Prostate gland (tissue), 2 donors: ENCODE data around the gene SLC12A8. TPM values are rescaled to one million over a fixed set of nuclear protein-coding genes. Genes with fewer than 3 reads are reported as not detected.

Experiments used
- DNase-seq: peaks from one replicate; pipeline ENCODE4 v3.0.0-alpha.2; 2019; ENCODE audit warnings: low spot score
- H3K27ac ChIP-seq, 2 donors: fragments of 200-600 bp; sonication (generic); 2 replicates each; pipeline ENCODE4 v1.5.1; 2017 to 2019
- H3K27me3 ChIP-seq: fragments of 200-600 bp; sonication (generic); replicated peaks from 2 replicates; pipeline ENCODE4 v1.5.1; 2019; ENCODE audit not compliant: insufficient read depth
- H3K36me3 ChIP-seq, 2 donors: fragments of 200-600 bp; sonication (generic); 1 replicate in 1 of 2; 2 replicates in 1 of 2; pipeline versions ENCODE4 v1.5.1 to v1.8.1; 2017 to 2019
- H3K4me1 ChIP-seq: fragments of 200-600 bp; sonication (generic); replicated peaks from 2 replicates; pipeline ENCODE4 v1.5.1; 2019
- H3K4me3 ChIP-seq, 2 donors: fragments of 200-600 bp; sonication (generic); 2 replicates each; pipeline ENCODE4 v1.5.1; 2017 to 2019
- H3K9me3 ChIP-seq: fragments of 200-600 bp; sonication (generic); 2 replicates; pipeline ENCODE4 v1.5.1; 2017
- CTCF ChIP-seq, 4 experiments: fragments of 200-600 bp in 2 of 4; fragments of 450-650 bp in 2 of 4; sonication (generic) in 2 of 4; IDR thresholded peaks; 1 replicate in 3 of 4; 2 replicates in 1 of 4; pipeline ENCODE4 v1.5.1; 2016 to 2019; ENCODE audit warnings: antibody characterized with exemption in 4 of 4, mild to moderate bottlenecking in 2 of 4, moderate library complexity in 2 of 4
- POLR2A ChIP-seq: fragments of 450-650 bp; IDR thresholded peaks from one replicate; pipeline ENCODE4 v1.6.1; 2016; ENCODE audit warnings: antibody characterized with exemption, mild to moderate bottlenecking
- POLR2AphosphoS5 ChIP-seq: sonication (generic); formaldehyde crosslinking; IDR thresholded peaks from one replicate; pipeline ENCODE4 v1.6.1; 2017; ENCODE audit warnings: antibody characterized with exemption
- WGBS: methylation state at CpG from one replicate; pipeline ENCODE4 v1.1.5; 2018; 5-methylcytosine and 5-hydroxymethylcytosine counted together
- intact Hi-C: fragments of 100-400 bp; cut with DNase I; formaldehyde crosslinking; loops from one replicate; pipeline ENCODE4 v1.14.2; 2022
- total RNA-seq, 2 donors: library from RNA; depleted of rRNA; stranded (reverse); fragments of >200 nt; gene quantifications; one replicate each; pipeline ENCODE4 v1.1.0, GENCODE V29; 2016

SLC12A8 gene
- total RNA-seq, 2 donors from 2014 or later, result 6.5 to 16.4 TPM

GRCh38 chr3:125211523-125212090 is 941 bp downstream of the SLC12A8 start:
- no peak for TF ChIP-seq CTCF (IDR thresholded peaks at IDR 0.05)
- no peak for TF ChIP-seq POLR2A
- no peak for TF ChIP-seq POLR2AphosphoS5
- Histone ChIP-seq H3K27ac (no peak overlapping the region), H3K36me3 (no peaks in the 10 kb centered on the region), H3K4me3 (peak overlapping the region; percentile 52 to 53), H3K27me3 (no peaks in the 10 kb centered on the region), H3K4me1 (no peaks in the 10 kb centered on the region), H3K9me3 (no peaks in the 10 kb centered on the region)
- intact Hi-C loops, result no loop called here
- DNase-seq, result no peak
- WGBS, result 62% methylated on average over 11 of the region's 11 CpGs

GRCh38 chr3:125207949-125208568 is 4.5 kb downstream of the SLC12A8 start:
- intact Hi-C loops, result no loop called here
- no peaks in the 10 kb centered on the region for H3K4me1 ChIP-seq
- peak overlapping the region in 1 of 2 donors; percentile 30 for H3K27ac ChIP-seq
- no peak for DNase-seq
- H3K27me3 ChIP-seq, result no peaks in the 10 kb centered on the region
- 75% methylated on average over 1 of the region's 1 CpG for WGBS
- no peak overlapping the region for H3K4me3 ChIP-seq
- no peaks in the 10 kb centered on the region for H3K36me3 ChIP-seq
- no peaks in the 10 kb centered on the region for H3K9me3 ChIP-seq
- no peak for TF ChIP-seq POLR2AphosphoS5
- no peak for TF ChIP-seq CTCF (IDR thresholded peaks at IDR 0.05)
- TF ChIP-seq POLR2A, result no peak

GRCh38 chr3:125207507-125207906 is 5.0 kb downstream of the SLC12A8 start:
- TF ChIP-seq POLR2A (no peak), POLR2AphosphoS5 (peak; percentile 30)
- Histone ChIP-seq H3K9me3 (no peaks in the 10 kb centered on the region), H3K4me1 (no peaks in the 10 kb centered on the region), H3K27ac (peak overlapping the region in 1 of 2 donors; percentile 39), H3K4me3 (no peak overlapping the region), H3K27me3 (no peaks in the 10 kb centered on the region), H3K36me3 (no peaks in the 10 kb centered on the region)
- intact Hi-C loops, result no loop called here
- peak; percentile 33 for DNase-seq
- WGBS, result 56% methylated on average over 7 of the region's 7 CpGs

GRCh38 chr3:125206934-125207333 is 5.6 kb downstream of the SLC12A8 start:
- Histone ChIP-seq H3K27ac (peak overlapping the region in 1 of 2 donors; percentile 39), H3K36me3 (no peaks in the 10 kb centered on the region), H3K4me3 (no peak overlapping the region), H3K4me1 (no peaks in the 10 kb centered on the region), H3K27me3 (no peaks in the 10 kb centered on the region), H3K9me3 (no peaks in the 10 kb centered on the region)
- 74% methylated on average over 6 of the region's 6 CpGs for WGBS
- DNase-seq, result no peak
- intact Hi-C loops, result no loop called here
- no peak for TF ChIP-seq POLR2AphosphoS5
- TF ChIP-seq CTCF (IDR thresholded peaks at IDR 0.05), result no peak
- no peak for TF ChIP-seq POLR2A

GRCh38 chr3:125203731-125204130 is 8.8 kb downstream of the SLC12A8 start:
- Histone ChIP-seq H3K27me3 (no peaks in the 10 kb centered on the region), H3K36me3 (no peaks in the 10 kb centered on the region), H3K27ac (no peak overlapping the region), H3K9me3 (no peaks in the 10 kb centered on the region), H3K4me1 (no peaks in the 10 kb centered on the region), H3K4me3 (no peak overlapping the region)
- TF ChIP-seq POLR2A (no peak), POLR2AphosphoS5 (no peak), CTCF (IDR thresholded peaks at IDR 0.05) (no peak)
- DNase-seq, result no peak
- intact Hi-C loops, result no loop called here
